GM12875 (cell line): Measurements from ENCODE around the gene IRX4.

Experiments used
- H3K4me3 ChIP-seq: one replicate; pipeline ENCODE4 v1.5.1; 2011; ENCODE audit warnings: low read depth, low read length, control low read depth
- CTCF ChIP-seq: IDR thresholded peaks from 2 replicates; pipeline ENCODE4 v1.5.1; 2011; ENCODE audit warnings: low read depth, mild to moderate bottlenecking, control low read depth, inconsistent platforms, low read length, moderate library complexity, borderline replicate concordance; ENCODE audit not compliant: insufficient read depth

Gene IRX4

GRCh38 chr5:1896602-1897376, 14.1 kb upstream of the IRX4 start:
- no peak overlapping the region for H3K4me3 ChIP-seq
- TF ChIP-seq CTCF: no peak

GRCh38 chr5:1895739-1896420, 13.2 kb upstream of the IRX4 start:
- TF ChIP-seq CTCF: no peak
- no peak overlapping the region for H3K4me3 ChIP-seq

GRCh38 chr5:1894243-1894642, 11.5 kb upstream of the IRX4 start:
- no peak for TF ChIP-seq CTCF
- H3K4me3 ChIP-seq: no peak overlapping the region

GRCh38 chr5:1893754-1894153, 11.0 kb upstream of the IRX4 start:
- TF ChIP-seq CTCF: no peak
- H3K4me3 ChIP-seq: no peak overlapping the region

- no peak overlapping the region for H3K4me3 ChIP-seq
- TF ChIP-seq CTCF: no peak
Observed at GRCh38 chr5:1892685-1893445, 10.1 kb upstream of the IRX4 start.

DNA sequence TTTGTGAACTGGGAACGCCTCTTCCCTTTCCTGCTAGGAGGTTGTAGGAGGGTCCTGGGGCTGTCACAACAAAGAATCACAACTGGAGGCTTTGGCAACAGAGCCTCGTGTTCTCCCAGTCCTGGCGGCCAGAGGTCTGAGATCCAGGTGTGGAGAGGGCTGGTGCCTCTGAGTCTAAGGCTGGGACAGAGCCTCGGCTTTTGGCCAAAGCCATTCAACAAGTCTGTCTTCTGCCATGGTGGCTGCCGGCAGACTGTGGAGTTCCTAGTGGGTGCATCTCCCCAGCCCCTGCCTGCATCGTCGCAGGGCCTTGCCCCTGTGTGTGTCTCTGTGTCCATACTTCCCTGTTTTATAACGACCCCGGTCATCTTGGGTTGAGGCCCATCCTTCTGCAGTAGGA, 9.5 kb upstream of the IRX4 start:
- no peak for TF ChIP-seq CTCF
- no peak overlapping the region for H3K4me3 ChIP-seq
